ENCODE data around the gene TTC9.

GRCh38 chr14:70599345-70599744 is 42.4 kb upstream of the TTC9 start:
- TF ChIP-seq POLR2A (IDR thresholded peaks at IDR 0.05) (no peak), CTCF (IDR thresholded peaks at IDR 0.05) (no peak)

Measured in esophagus squamous epithelium (tissue), 4 donors.